Neuronal stem cell (in vitro differentiated cells): Measurements from ENCODE around the gene ARMC8.

Experiments used
- DNase-seq: peaks from one replicate; pipeline ENCODE4 v3.0.0-alpha.2; 2013; ENCODE audit warnings: low spot score
- H2AFZ ChIP-seq: one replicate; pipeline ENCODE4 v1.6.1; 2013; ENCODE audit warnings: mild to moderate bottlenecking, low read length, inconsistent platforms
- H2AK5ac ChIP-seq: 2 replicates; pipeline ENCODE4 v1.6.1; 2013; ENCODE audit warnings: low read depth, mild to moderate bottlenecking, inconsistent platforms, low read length, moderate library complexity, mixed read lengths
- H2BK120ac ChIP-seq: 2 replicates; pipeline ENCODE4 v1.6.1; 2013; ENCODE audit warnings: low read depth, mild to moderate bottlenecking, inconsistent platforms, low read length, moderate library complexity, mixed read lengths
- H2BK12ac ChIP-seq: one replicate; pipeline ENCODE4 v1.6.1; 2013; ENCODE audit warnings: low read length, inconsistent platforms
- H2BK15ac ChIP-seq: 2 replicates; pipeline ENCODE4 v1.6.1; 2013; ENCODE audit warnings: mild to moderate bottlenecking, low read length, inconsistent platforms, mixed read lengths
- H2BK5ac ChIP-seq: one replicate; pipeline ENCODE4 v1.6.1; 2013; ENCODE audit warnings: inconsistent platforms, mild to moderate bottlenecking, low read length, moderate library complexity
- H3K14ac ChIP-seq: one replicate; pipeline ENCODE4 v1.6.1; 2013; ENCODE audit warnings: low read length, inconsistent platforms
- H3K18ac ChIP-seq: 2 replicates; pipeline ENCODE4 v1.6.1; 2013; ENCODE audit warnings: low read length, inconsistent platforms
- H3K23ac ChIP-seq: 2 replicates; pipeline ENCODE4 v1.6.1; 2013; ENCODE audit warnings: low read depth, mild to moderate bottlenecking, mixed read lengths, low read length, inconsistent platforms; ENCODE audit not compliant: poor library complexity
- H3K27ac ChIP-seq: replicated peaks from 3 replicates; pipeline ENCODE4 v1.5.1; 2013; ENCODE audit warnings: low read length, inconsistent platforms
- H3K27me3 ChIP-seq, 3 experiments: 2 replicates each; pipeline ENCODE4 v1.6.1; 2013; ENCODE audit warnings: low read length in 3 of 3, mild to moderate bottlenecking in 2 of 3, inconsistent platforms in 1 of 3, low read depth in 1 of 3, mixed read lengths in 1 of 3, moderate library complexity in 1 of 3; ENCODE audit not compliant: control insufficient read depth in 3 of 3, insufficient read depth in 3 of 3
- H3K36me3 ChIP-seq, 2 donors: replicated peaks in 1 of 2; 2 replicates each; pipeline ENCODE4 v1.6.1; 2013; ENCODE audit warnings: low read length in 2 of 2; ENCODE audit not compliant: control insufficient read depth in 2 of 2, insufficient read depth in 2 of 2
- H3K4ac ChIP-seq: 2 replicates; pipeline ENCODE4 v1.6.1; 2013; ENCODE audit warnings: inconsistent platforms, mild to moderate bottlenecking, low read length, moderate library complexity
- H3K4me1 ChIP-seq, 2 donors: 1 replicate in 1 of 2; 2 replicates in 1 of 2; pipeline ENCODE4 v1.6.1; 2013; ENCODE audit warnings: low read length in 2 of 2, low read depth in 1 of 2; ENCODE audit not compliant: control insufficient read depth in 2 of 2, insufficient read depth in 1 of 2
- H3K4me2 ChIP-seq: one replicate; pipeline ENCODE4 v1.6.1; 2013; ENCODE audit warnings: mild to moderate bottlenecking, low read length, inconsistent platforms; ENCODE audit not compliant: insufficient read depth, poor library complexity, severe bottlenecking
- H3K4me3 ChIP-seq, 2 donors: 2 replicates each; pipeline ENCODE4 v1.5.1; 2013; ENCODE audit warnings: low read length in 2 of 2, mild to moderate bottlenecking in 2 of 2, inconsistent platforms in 1 of 2, moderate library complexity in 1 of 2
- H3K79me1 ChIP-seq: one replicate; pipeline ENCODE4 v1.6.1; 2013; ENCODE audit warnings: low read depth, mild to moderate bottlenecking, inconsistent platforms, low read length, moderate library complexity
- H3K9ac ChIP-seq: one replicate; pipeline ENCODE4 v1.6.1; 2013; ENCODE audit warnings: mild to moderate bottlenecking, low read depth, low read length, inconsistent platforms; ENCODE audit not compliant: poor library complexity
- H3K9me3 ChIP-seq, 2 donors: replicated peaks in 1 of 2; 2 replicates each; pipeline versions ENCODE3 to v1.6.1; 2013; ENCODE audit warnings: low read length in 2 of 2, mild to moderate bottlenecking in 2 of 2, inconsistent platforms in 1 of 2, low read depth in 1 of 2, mixed read lengths in 1 of 2, moderate library complexity in 1 of 2; ENCODE audit not compliant: control insufficient read depth in 2 of 2, insufficient read depth in 1 of 2
- H4K8ac ChIP-seq: one replicate; pipeline ENCODE4 v1.6.1; 2013; ENCODE audit warnings: low read depth, mild to moderate bottlenecking, inconsistent platforms, low read length, moderate library complexity
- H4K91ac ChIP-seq: one replicate; pipeline ENCODE4 v1.6.1; 2013; ENCODE audit warnings: low read length, low read depth, mild to moderate bottlenecking, inconsistent platforms; ENCODE audit not compliant: poor library complexity
- WGBS, 2 donors: extraction: QIAGEN DNeasy Blood & Tissue Kit; methylation state at CpG; one replicate each; pipeline ENCODE4 v1.1.7; 2013; ENCODE audit warnings: missing lambda C conversion rate in 2 of 2, mixed read lengths in 1 of 2; ENCODE audit not compliant: insufficient read length in 2 of 2, insufficient replicate concordance in 1 of 2; ENCODE audit errors: extremely low coverage in 2 of 2; 5-methylcytosine and 5-hydroxymethylcytosine counted together

ARMC8 gene

DNA sequence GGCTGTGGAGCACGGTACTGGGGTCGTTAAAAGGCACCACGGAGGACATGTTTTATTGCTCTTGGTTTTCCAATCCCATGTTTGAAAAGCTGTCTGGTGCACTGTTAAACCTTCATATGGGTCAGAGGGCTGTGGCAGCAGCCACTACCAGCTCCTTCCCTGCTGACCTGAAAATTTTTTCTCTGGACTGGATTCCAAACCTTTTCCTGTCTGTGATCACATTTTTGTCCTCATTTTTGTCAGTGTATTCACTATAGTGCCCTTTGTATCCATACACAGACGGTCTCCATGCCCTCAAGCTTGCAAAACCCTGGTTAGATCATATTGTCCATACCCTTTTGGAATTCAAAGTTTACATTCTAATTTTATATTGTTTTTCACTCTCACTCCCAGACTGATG is 72.0 kb downstream of the ARMC8 start:
- Histone ChIP-seq H2BK15ac (no peak overlapping the region), H2BK12ac (no peak overlapping the region), H2AK5ac (no peak overlapping the region), H2AFZ (no peak overlapping the region), H3K4me1 (no peaks in the 10 kb centered on the region), H4K8ac (no peak overlapping the region), H3K9me3 (no peaks in the 10 kb centered on the region), H3K27me3 (no peaks in the 10 kb centered on the region), H3K9ac (no peak overlapping the region), H3K14ac (no peak overlapping the region), H3K18ac (no peak overlapping the region), H3K4me3 (no peak overlapping the region), H3K4ac (no peak overlapping the region), H3K27ac (no peak overlapping the region), H4K91ac (no peak overlapping the region), H3K23ac (no peak overlapping the region), H3K79me1 (no peaks in the 10 kb centered on the region), H3K36me3 (peaks cover 2 to 27% of the 10 kb centered on the region in 2 donors), H2BK5ac (no peak overlapping the region), H2BK120ac (no peak overlapping the region), H3K4me2 (no peak overlapping the region)
- DNase-seq: no peak
- no CpG with 5 or more reads among the region's 4 CpGs for WGBS, 2 donors

DNA sequence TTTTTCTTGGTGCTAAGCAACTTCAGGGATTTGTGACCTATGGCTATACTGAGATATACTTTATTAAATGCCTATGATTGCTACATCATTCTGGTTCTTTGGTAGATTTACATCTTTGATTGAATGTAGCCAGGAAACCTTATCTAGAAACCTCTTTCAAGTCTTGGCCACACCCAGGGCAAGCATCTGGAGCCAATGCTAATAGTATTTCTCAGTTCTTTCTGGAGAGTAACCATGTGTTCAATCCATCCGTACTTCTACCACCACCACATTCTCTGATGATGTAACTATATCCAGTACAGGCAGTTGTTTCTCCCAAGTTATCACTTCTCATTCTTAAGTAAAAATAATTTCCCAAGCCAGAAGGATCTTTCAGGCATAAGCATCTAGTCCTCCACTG is 73.5 kb downstream of the ARMC8 start:
- Histone ChIP-seq H3K18ac (no peak overlapping the region), H3K4me3 (no peak overlapping the region), H2BK120ac (no peak overlapping the region), H3K79me1 (no peaks in the 10 kb centered on the region), H3K36me3 (peaks cover 2 to 39% of the 10 kb centered on the region in 2 donors), H3K9ac (no peak overlapping the region), H3K4ac (no peak overlapping the region), H4K8ac (no peak overlapping the region), H3K4me2 (no peak overlapping the region), H2AK5ac (no peak overlapping the region), H4K91ac (no peak overlapping the region), H3K4me1 (no peaks in the 10 kb centered on the region), H3K9me3 (no peaks in the 10 kb centered on the region), H3K14ac (no peak overlapping the region), H3K27me3 (no peaks in the 10 kb centered on the region), H2BK15ac (no peak overlapping the region), H3K23ac (no peak overlapping the region), H2BK5ac (no peak overlapping the region), H2AFZ (no peak overlapping the region), H3K27ac (no peak overlapping the region), H2BK12ac (no peak overlapping the region)
- no CpG with 5 or more reads among the region's 1 CpG for WGBS, 2 donors
- no peak for DNase-seq

DNA sequence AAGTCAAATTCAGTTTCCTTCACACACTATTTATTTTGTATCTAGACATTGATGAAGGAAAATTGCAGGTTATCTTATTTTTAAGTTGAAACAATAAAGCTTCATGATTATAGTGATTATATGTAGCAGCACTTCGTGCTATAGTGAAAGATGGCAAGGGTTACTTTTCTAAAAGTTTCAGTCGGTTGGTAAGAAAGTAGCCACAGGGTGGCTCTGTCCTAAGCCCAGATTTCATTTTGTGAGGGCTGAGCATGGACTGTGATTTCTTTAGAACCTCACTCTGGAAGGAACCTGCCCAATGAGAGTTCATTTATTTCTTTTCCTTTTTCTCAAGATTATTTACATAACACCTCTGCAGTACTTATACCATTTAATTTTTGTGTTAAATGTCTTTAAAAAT is 76.0 kb downstream of the ARMC8 start:
- Histone ChIP-seq H3K79me1 (no peaks in the 10 kb centered on the region), H2BK15ac (no peak overlapping the region), H3K23ac (no peak overlapping the region), H3K36me3 (peaks cover 2 to 56% of the 10 kb centered on the region in 2 donors), H3K4ac (no peak overlapping the region), H2AFZ (no peak overlapping the region), H2AK5ac (no peak overlapping the region), H4K91ac (no peak overlapping the region), H3K4me2 (no peak overlapping the region), H2BK12ac (no peak overlapping the region), H2BK120ac (no peak overlapping the region), H3K9ac (no peak overlapping the region), H3K27ac (no peak overlapping the region), H3K4me1 (no peaks in the 10 kb centered on the region), H4K8ac (no peak overlapping the region), H2BK5ac (no peak overlapping the region), H3K9me3 (no peaks in the 10 kb centered on the region), H3K27me3 (no peaks in the 10 kb centered on the region), H3K18ac (no peak overlapping the region), H3K4me3 (no peak overlapping the region), H3K14ac (no peak overlapping the region)
- no CpG with 5 or more reads among the region's 2 CpGs for WGBS, 2 donors
- no peak for DNase-seq

DNA sequence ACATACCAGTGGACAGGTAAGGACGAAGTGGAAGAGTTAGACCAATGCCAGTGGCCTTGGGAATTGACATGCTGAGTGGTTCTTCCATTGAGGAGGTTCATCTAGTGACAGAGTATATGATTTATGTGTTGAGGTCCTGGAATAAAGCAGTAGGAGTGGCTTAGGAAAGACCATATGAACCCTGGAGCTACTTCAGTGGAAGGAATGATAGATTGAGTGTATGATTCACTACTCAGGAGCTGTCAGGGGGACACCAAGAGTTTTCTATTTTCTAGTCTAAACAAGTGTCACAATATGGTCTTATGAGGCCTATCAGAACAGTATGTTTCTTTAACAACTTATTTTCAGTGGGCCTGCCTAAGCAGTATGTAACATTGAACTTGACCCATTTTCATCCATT is 78.6 kb downstream of the ARMC8 start:
- Histone ChIP-seq H3K27ac (no peak overlapping the region), H2AK5ac (no peak overlapping the region), H3K9me3 (no peaks in the 10 kb centered on the region), H4K91ac (no peak overlapping the region), H3K36me3 (peaks cover 2 to 70% of the 10 kb centered on the region in 2 donors), H3K9ac (no peak overlapping the region), H2AFZ (no peak overlapping the region), H3K4me2 (no peak overlapping the region), H3K79me1 (no peaks in the 10 kb centered on the region), H2BK120ac (no peak overlapping the region), H2BK12ac (no peak overlapping the region), H2BK15ac (no peak overlapping the region), H3K4ac (no peak overlapping the region), H4K8ac (no peak overlapping the region), H3K18ac (no peak overlapping the region), H2BK5ac (no peak overlapping the region), H3K4me3 (no peak overlapping the region), H3K14ac (no peak overlapping the region), H3K27me3 (no peaks in the 10 kb centered on the region), H3K23ac (no peak overlapping the region), H3K4me1 (no peaks in the 10 kb centered on the region)
- no peak for DNase-seq
- WGBS, 2 donors: no CpG with 5 or more reads among the region's 1 CpG
